ENCODE results near the gene HMCN2. TPM values are rescaled to one million over a fixed set of nuclear protein-coding genes. Genes with fewer than 3 reads are reported as not detected.

The HMCN2 gene
- total and polyA plus RNA-seq, 2 of the 4 experiments (the other 2 are of a cell fraction), result 0.02 TPM; not detected in 1

- Histone ChIP-seq H2AFZ (replicated peaks; ENCODE audit: low read length, poor library complexity) (no peak overlapping the region), H3K4ac (ENCODE audit: low read depth, low read length) (no peak overlapping the region), H3K9me1 (ENCODE audit: insufficient read depth, low read length) (no peaks in the 10 kb centered on the region), H3K4me1 (ENCODE audit: control insufficient read depth, insufficient read depth, low read length) (no peaks in the 10 kb centered on the region), H3K4me3 (ENCODE audit: insufficient read depth, low read depth, low read length) (no peak overlapping the region), H3K56ac (ENCODE audit: extremely low read depth, insufficient read depth, low read length) (no peak overlapping the region), H4K20me1 (ENCODE audit: insufficient read depth, low read length) (no peaks in the 10 kb centered on the region; the same call in 1 of the 2 replicates), H3K14ac (replicated peaks; ENCODE audit: low read depth, low read length) (no peak overlapping the region), H2BK15ac (ENCODE audit: low read depth, low read length) (no peak overlapping the region), H3K9ac (ENCODE audit: low read depth, low read length) (no peak overlapping the region), H2AK5ac (ENCODE audit: low read depth, low read length) (no peak overlapping the region), H3K27ac (ENCODE audit: insufficient read depth, low read length) (no peak overlapping the region), H3K18ac (ENCODE audit: low read depth, low read length) (no peak overlapping the region), H2BK5ac (ENCODE audit: low read depth, low read length, poor library complexity, severe bottlenecking) (no peak overlapping the region), H3K23ac (ENCODE audit: low read depth, low read length) (no peak overlapping the region), H3K36me3 (ENCODE audit: control insufficient read depth, insufficient read depth, low read length) (no peaks in the 10 kb centered on the region), H2BK120ac (ENCODE audit: low read depth, low read length) (no peak overlapping the region), H4K8ac (ENCODE audit: low read depth in 2 of 2, low read length in 2 of 2) (no peak overlapping the region), H3K4me2 (ENCODE audit: low read depth, low read length) (no peak overlapping the region), H4K91ac (ENCODE audit: insufficient read depth, low read depth, low read length) (no peak overlapping the region), H4K5ac (ENCODE audit: low read depth, low read length) (no peak overlapping the region), H3K9me3 (ENCODE audit: control insufficient read depth, insufficient read depth, low read length) (no peaks in the 10 kb centered on the region), H3K27me3 (ENCODE audit: control insufficient read depth, insufficient read depth, low read length) (peaks cover 46% of the 10 kb centered on the region), H2AK9ac (replicated peaks; ENCODE audit: low read depth, low read length, poor library complexity) (no peak overlapping the region), H3K79me1 (ENCODE audit: low read depth in 1 of 2, low read length in 2 of 2) (no peaks in the 10 kb centered on the region), H2BK20ac (ENCODE audit: low read depth, low read length) (no peak overlapping the region)
- ChIA-PET CTCF (no interaction called here), POLR2A (ENCODE audit: unreplicated experiment) (no interaction called here)
- dilution Hi-C loops (cut with HindIII; ENCODE audit: low sequenced_read_pairs, unreplicated experiment) (no loop called here), intact Hi-C loops (cut with micrococcal nuclease) (no loop called here), in situ Hi-C loops (cut with MboI; ENCODE audit: low sequenced_read_pairs) (no loop called here)
- TF ChIP-seq NFE2L2 (IDR thresholded peaks at IDR 0.05; ENCODE audit: low read depth, low read length) (no peak), CTCF (conservative IDR thresholded peaks at IDR 0.05; ENCODE audit: low read depth, low read length) (no peak), MXI1 (IDR thresholded peaks at IDR 0.05; ENCODE audit: borderline replicate concordance, low read depth, low read length) (no peak), CEBPB (IDR thresholded peaks at IDR 0.05; ENCODE audit: low read depth, low read length) (no peak), MAZ (IDR thresholded peaks at IDR 0.05; ENCODE audit: borderline replicate concordance, low read depth, low read length) (no peak), FOS (IDR thresholded peaks at IDR 0.05; ENCODE audit: low read depth, low read length) (no peak), RFX5 (IDR thresholded peaks at IDR 0.05; ENCODE audit: low read depth, low read length) (no peak), RAD21 (IDR thresholded peaks at IDR 0.05; ENCODE audit: low read length) (no peak), BHLHE40 (IDR thresholded peaks at IDR 0.05; ENCODE audit: low read depth, low read length) (no peak), SMC3 (IDR thresholded peaks at IDR 0.05; ENCODE audit: low read depth, low read length) (no peak), CHD1 (IDR thresholded peaks at IDR 0.05; ENCODE audit: low read depth, low read length) (no peak), USF2 (IDR thresholded peaks at IDR 0.05; ENCODE audit: low read depth, low read length) (no peak), POLR2A (IDR thresholded peaks at IDR 0.05; ENCODE audit: low read depth, low read length) (no peak)
- ATAC-seq (ENCODE audit: low read depth) (no peak), DNase-seq (no peak)
- 73% methylated on average over 5 of the region's 20 CpGs; no CpG with 5 or more reads in 1 of the 2 experiments for WGBS, 2 experiments (ENCODE audit: extremely low coverage in 2 of 2, insufficient read length in 1 of 2)
- no TSS peak for BruUV-seq (replicated peaks)
Observed at GRCh38 chr9:130378875-130379648, 113.5 kb downstream of the HMCN2 start.
